Measurements from ENCODE around the gene RALGAPA2.

Gene RALGAPA2

DNA sequence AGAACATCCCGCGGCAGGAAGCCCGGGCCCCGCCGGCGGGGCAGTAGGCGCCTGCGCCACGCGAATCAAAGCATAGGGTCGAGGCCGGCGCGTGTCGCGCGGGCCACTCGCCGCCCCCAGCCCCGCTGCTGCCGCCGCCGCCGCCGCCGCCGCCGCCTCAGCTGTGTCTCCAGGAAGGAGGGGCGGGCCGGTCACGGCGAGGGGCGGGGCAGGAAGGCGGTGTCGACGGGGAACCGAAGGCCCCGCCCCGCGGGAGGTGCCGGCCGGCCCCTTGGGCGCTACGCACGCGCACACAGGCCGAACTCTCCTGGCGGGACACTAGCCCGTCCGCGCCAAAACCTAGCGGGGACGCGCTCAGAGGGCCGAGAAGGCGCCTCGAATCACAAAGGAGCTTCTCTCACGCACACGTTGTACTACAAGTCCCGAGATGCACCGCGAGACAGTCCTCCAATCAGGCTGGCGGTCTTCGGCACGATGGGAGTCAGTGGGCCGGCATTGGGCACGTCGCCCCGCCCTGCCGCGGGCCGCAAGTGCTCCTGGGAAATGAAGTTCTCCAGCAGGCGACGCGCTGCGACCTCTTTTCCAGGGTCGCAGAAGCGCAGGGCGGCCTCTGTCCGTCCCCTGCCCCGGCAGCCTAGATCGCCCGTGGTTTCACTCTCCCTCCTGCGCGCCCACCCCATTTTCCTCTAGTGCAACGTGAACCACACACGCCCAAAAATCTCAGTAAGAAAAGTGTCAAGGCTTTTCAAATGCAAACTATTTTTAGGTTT lies at the start of gene RALGAPA2:
Gene RALGAPA2, minus strand, starts transcription at position 171 of the 770 bp plus-strand sequence. Its CDS starts 164 bp downstream, at position 7.
- peak within 1 kb of the TSS; percentile 91 for H3K4me3 ChIP-seq (ENCODE audit: low read depth, low read length)
- TF ChIP-seq MYC (IDR thresholded peaks at IDR 0.05; ENCODE audit: low read depth, low read length) (peak; percentile 70), POLR2A (IDR thresholded peaks at IDR 0.05; ENCODE audit: extremely low read depth, insufficient read length) (peak; percentile 63)
- TF ChIP-seq, protein P1, sequence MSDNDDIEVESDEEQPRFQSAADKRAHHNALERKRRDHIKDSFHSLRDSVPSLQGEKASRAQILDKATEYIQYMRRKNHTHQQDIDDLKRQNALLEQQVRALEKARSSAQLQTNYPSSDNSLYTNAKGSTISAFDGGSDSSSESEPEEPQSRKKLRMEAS (IDR thresholded peaks at IDR 0.05; ENCODE audit: low read depth, low read length): peak; percentile 82; the same call in 1 of the 2 replicates
- TF ChIP-seq, protein P2, sequence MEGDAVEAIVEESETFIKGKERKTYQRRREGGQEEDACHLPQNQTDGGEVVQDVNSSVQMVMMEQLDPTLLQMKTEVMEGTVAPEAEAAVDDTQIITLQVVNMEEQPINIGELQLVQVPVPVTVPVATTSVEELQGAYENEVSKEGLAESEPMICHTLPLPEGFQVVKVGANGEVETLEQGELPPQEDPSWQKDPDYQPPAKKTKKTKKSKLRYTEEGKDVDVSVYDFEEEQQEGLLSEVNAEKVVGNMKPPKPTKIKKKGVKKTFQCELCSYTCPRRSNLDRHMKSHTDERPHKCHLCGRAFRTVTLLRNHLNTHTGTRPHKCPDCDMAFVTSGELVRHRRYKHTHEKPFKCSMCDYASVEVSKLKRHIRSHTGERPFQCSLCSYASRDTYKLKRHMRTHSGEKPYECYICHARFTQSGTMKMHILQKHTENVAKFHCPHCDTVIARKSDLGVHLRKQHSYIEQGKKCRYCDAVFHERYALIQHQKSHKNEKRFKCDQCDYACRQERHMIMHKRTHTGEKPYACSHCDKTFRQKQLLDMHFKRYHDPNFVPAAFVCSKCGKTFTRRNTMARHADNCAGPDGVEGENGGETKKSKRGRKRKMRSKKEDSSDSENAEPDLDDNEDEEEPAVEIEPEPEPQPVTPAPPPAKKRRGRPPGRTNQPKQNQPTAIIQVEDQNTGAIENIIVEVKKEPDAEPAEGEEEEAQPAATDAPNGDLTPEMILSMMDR (IDR thresholded peaks at IDR 0.05; ENCODE audit: low read depth, low read length): no peak
- peak; percentile 100 for DNase-seq (ENCODE audit: low read depth)

DNA sequence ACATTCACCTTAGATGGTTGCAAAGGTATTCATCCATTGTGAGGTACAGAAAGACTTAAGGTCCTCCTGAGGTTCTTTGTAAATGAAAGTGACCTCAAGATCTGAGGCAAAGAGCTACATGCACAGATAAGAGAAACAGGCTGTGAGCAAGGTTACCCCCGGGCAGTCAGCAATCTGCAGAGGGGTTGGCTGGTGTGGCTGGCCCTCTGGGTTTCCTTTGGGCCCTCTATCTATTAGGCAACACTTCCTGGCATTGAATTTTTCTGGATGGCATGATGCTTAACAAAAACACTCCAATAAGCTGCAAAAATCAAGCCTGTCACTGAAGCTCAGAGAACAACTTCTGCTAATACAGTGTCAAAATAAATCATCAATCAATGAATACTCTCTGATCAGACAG lies 48.9 kb upstream of the RALGAPA2 start:
- peak; percentile 88 for DNase-seq (ENCODE audit: low read depth)
- H3K4me3 ChIP-seq (ENCODE audit: low read depth, low read length): peak overlapping the region; percentile 1
- peak; percentile 22; the same call in 1 of the 2 replicates for TF ChIP-seq MYC (IDR thresholded peaks at IDR 0.05; ENCODE audit: low read depth, low read length)
- TF ChIP-seq, protein P1 (IDR thresholded peaks at IDR 0.05; ENCODE audit: low read depth, low read length): 0 out of 2 replicates have a peak, but pooled peaks have one; percentile 39
- no peak for TF ChIP-seq POLR2A (IDR thresholded peaks at IDR 0.05; ENCODE audit: extremely low read depth, insufficient read length)
- TF ChIP-seq, protein P2 (IDR thresholded peaks at IDR 0.05; ENCODE audit: low read depth, low read length): no peak

DNA sequence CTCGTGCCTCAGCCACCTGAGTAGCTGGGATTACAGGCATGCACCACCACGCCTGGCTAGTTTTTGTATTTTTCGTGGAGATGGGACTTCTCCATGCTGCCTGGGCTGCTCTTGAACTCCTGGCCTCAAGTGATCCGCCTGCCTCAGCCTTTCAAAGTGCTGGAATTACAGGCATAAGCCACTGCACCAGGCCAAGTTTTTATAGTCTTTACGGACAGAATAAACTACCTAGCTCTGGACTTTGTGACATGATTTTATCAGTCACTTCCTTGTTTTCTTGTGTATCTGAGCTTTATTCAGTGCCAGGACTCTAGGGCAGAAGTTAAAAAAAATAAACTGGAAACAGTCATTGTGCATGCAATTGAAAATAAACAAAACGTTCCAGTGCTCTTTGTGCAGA lies 46.7 kb upstream of the RALGAPA2 start:
- TF ChIP-seq MYC (IDR thresholded peaks at IDR 0.05; ENCODE audit: low read depth, low read length) (no peak), POLR2A (IDR thresholded peaks at IDR 0.05; ENCODE audit: extremely low read depth, insufficient read length) (no peak)
- TF ChIP-seq, protein P2 (IDR thresholded peaks at IDR 0.05; ENCODE audit: low read depth, low read length): no peak
- TF ChIP-seq, protein P1 (IDR thresholded peaks at IDR 0.05; ENCODE audit: low read depth, low read length): no peak
- H3K4me3 ChIP-seq (ENCODE audit: low read depth, low read length): no peak overlapping the region
- DNase-seq (ENCODE audit: low read depth): peak; percentile 43

DNA sequence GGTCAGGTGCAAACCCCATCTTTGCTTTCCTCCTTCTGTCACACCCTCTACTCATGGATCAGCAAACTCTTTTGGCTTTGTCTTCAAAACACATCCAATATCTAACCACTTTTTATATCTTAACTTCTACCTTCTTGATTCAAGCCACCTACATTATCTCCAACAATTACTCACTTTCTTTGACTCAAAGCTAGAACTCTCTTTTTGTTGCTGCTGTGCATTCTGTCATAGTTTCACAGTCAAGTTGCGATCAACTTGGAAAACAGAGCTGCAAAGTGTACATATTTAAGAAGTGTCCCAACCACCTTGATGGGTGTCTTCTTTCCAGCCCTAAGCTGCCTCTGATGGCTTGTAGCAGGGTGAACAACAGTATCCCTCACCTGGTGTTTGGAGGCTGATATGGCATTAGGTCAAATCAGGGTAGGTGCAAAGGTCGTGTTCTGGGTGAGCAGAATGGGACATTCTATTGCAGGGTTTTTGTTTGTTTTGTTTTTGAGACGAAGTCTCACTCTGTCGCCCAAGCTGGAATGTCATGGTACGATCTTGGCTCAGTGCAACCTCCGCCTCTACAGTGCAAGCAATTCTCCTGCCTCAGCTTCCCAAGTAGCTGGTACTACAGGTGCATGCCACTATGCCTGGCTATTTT lies 43.4 kb upstream of the RALGAPA2 start:
- no peak overlapping the region for H3K4me3 ChIP-seq (ENCODE audit: low read depth, low read length)
- no peak for DNase-seq (ENCODE audit: low read depth)
- TF ChIP-seq, protein P2 (IDR thresholded peaks at IDR 0.05; ENCODE audit: low read depth, low read length): no peak
- TF ChIP-seq POLR2A (IDR thresholded peaks at IDR 0.05; ENCODE audit: extremely low read depth, insufficient read length) (no peak), MYC (IDR thresholded peaks at IDR 0.05; ENCODE audit: low read depth, low read length) (no peak)
- TF ChIP-seq, protein P1 (IDR thresholded peaks at IDR 0.05; ENCODE audit: low read depth, low read length): no peak

DNA sequence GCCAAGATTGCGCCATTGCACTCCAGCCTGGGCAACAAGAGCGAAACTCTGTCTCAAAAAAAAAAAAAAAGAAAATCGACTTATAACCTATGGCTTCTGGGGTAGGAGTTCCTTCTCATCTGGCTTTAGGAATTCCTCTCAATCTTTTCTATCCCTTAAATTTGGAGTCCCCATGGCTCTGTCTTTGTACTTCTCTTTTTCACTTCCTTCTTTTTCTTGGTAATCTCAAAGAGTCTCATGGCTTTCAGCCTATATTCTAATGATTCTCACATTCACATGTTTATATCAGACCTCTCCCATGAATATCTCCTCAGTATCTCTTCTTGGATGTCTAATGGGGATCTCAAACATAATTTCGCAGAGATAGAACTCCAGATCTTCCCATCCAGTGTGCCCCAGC lies 42.8 kb upstream of the RALGAPA2 start:
- DNase-seq (ENCODE audit: low read depth): peak; percentile 51
- TF ChIP-seq, protein P2 (IDR thresholded peaks at IDR 0.05; ENCODE audit: low read depth, low read length): no peak
- TF ChIP-seq POLR2A (IDR thresholded peaks at IDR 0.05; ENCODE audit: extremely low read depth, insufficient read length) (no peak), MYC (IDR thresholded peaks at IDR 0.05; ENCODE audit: low read depth, low read length) (no peak)

More for the DNA sequence above, 42.8 kb upstream of the RALGAPA2 start:
- H3K4me3 ChIP-seq (ENCODE audit: low read depth, low read length): no peak overlapping the region
